Activated CD8-positive, alpha-beta memory T cell treated with anti-CD3 and anti-CD28 coated beads for 24 hours (primary cell): ENCODE results near the gene TROAP.
"Not testable (repeated sequence)": the region's sequence is repeated elsewhere in the genome, so short reads cannot be mapped to it uniquely, and the experiment has no call there.

Experiments
- DNase-seq: peaks from one replicate; pipeline ENCODE4 v3.0.0-alpha.2; 2020

Gene TROAP

DNA sequence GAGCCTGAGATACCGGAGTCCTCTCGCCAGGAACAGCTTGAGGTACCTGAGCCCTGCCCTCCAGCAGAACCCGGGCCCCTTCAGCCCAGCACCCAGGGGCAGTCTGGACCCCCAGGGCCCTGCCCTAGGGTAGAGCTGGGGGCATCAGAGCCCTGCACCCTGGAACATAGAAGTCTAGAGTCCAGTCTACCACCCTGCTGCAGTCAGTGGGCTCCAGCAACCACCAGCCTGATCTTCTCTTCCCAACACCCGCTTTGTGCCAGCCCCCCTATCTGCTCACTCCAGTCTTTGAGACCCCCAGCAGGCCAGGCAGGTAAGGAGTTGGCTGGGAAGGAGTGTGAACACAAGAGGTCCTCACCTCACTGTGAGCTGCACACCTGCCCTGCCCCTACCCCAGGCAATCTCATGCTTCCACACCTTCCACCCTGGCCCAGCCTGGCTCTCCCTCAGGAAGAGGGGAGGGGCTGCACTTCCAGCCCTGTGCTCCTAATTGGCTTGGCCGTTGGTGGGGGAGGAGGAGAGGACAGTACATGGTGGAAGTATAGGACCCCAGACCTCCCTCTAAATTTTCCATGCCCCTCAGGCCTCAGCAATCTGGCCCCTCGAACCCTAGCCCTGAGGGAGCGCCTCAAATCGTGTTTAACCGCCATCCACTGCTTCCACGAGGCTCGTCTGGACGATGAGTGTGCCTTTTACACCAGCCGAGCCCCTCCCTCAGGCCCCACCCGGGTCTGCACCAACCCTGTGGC, 7.8 kb downstream of the TROAP start:
- DNase-seq: no peak

DNA sequence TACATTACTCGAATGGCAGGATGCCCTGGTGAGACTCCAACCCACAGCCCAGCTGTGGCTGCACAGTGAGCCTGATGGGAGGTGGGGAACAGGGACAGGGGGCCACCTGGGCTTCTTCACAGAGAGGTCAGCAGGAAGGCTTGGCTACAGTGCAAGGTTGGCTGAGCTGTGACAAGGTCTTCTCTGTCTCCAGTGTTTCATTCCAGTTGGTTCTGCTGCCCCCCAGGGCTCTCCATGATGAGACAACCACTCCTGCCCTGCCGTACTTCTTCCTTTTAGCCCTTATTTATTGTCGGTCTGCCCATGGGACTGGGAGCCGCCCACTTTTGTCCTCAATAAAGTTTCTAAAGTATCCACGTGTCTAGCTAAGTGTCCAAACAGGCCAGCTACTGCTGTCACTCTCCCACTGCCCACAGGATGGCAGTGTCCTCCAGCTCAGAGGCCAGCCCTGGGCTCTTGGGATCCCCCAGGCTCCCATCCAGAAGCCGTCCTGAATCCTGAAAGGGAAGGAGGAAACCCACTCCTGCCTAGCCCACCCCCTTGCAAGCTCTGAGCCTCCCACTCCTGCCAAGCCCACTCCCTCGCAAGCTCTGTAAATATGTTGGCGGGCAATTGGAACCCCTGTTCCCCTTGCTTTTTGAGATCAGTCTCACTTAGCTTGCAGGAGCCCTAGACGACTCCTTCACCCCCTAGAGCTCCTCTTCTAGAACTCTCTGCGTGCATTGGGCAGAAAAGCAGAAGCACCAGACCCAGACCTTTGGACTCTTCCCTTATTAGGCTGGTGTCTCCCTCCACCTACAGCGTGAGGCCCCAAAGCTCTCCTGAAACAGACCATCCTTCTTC, 8.5 kb downstream of the TROAP start:
- DNase-seq: no peak

DNA sequence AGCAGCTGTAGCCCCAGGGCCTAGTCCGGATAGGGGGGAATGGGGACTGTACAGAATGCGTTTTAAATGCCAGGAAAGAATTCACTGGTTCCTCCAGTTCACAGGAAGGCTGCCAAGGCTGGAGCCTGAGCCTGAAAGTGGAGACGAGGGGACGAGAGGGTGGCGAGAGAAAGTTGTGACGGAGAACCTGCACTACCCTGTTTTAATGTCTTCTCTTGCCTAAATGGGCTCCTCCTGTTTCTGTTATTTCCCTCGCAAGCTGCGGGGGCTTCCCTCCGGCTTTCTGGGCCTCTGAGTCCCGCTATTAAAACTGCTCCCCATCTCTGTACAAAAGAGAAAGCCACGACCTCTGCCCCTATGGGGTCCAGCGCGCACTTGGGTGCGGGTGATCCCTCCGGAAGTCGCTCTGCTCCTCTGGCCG, 9.4 kb downstream of the TROAP start:
- no peak for DNase-seq

DNA sequence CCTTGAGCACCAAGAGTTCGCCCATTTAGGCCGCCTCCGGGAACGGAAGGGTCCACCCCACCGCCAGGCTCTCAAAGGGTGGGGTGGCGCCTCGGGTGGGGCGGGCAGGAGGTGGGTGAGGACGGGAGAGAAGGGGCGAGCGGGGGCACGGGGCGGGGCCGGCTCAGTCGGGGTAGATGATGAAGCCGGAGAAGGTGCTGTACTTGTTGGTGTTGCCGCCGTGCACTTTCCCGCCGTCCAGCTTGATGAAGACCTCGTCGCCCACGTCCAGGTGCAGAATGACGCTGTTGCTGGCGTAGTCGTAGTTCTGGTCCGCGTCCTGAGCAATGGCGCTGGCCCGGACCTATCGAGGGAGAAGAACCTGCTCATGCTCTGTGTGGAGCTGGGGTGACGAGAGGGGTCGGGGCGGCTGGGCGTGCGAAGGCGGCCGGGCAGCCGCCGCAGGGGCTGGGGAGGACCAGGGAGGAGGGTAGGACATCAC, 9.9 kb downstream of the TROAP start:
- DNase-seq: no peak

DNA sequence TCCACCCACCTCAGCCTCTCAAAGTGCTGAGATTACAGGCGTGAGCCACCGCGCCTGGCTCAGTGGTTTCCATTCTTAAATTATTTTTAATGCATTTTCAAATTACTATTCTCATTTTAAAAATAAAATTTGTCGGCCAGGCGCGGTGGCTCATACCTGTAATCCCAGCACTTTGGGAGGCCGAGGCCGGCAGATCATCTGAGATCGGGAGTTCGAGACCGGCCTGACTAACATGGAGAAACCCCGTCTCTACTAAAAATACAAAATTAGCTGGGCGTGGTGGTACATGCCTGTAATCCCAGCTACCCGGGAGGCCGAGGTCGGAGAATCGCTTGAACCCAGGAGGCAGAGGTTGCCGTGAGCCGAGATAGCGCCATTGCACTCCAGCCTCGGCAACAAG, 10.7 kb downstream of the TROAP start:
- not testable (repeated sequence) for DNase-seq

DNA sequence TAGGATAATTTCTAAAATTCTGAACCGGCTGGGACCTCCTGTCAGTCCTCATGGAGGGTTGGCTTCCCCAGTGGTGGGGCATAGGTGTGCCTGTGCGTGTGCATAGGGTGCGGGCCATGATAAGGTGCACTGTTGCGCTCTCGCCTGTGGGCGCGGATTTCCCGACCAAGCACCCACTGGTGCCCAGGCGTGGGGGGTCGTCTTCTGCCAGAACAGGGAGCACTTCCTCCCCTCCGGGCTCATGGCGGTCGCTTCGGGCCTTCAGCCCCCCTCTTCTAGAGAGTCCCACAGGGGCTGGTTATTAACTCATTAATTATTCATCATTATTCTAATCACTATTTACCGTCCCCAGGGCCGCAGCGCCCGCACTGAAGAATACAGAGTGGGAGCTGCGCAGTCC, 11.2 kb downstream of the TROAP start:
- no peak for DNase-seq

DNA sequence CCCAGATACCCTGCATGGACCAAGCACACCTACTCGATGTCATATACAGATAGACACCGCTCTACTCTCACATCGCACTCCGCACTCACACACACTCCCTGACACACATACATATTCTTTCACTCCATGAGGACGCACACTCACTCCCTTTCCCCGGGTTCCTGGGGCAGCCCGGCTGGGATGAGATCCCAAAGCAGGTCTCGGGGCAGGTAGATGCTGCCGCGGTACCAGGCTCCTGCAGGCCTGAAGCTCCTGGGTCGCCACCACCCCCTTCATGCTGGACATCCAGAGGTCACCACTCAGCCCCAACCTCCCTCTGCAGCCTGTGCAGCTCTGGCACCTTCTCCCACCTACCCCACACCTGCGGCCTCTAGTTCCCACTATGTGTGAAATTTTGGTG, 11.6 kb downstream of the TROAP start:
- no peak for DNase-seq

DNA sequence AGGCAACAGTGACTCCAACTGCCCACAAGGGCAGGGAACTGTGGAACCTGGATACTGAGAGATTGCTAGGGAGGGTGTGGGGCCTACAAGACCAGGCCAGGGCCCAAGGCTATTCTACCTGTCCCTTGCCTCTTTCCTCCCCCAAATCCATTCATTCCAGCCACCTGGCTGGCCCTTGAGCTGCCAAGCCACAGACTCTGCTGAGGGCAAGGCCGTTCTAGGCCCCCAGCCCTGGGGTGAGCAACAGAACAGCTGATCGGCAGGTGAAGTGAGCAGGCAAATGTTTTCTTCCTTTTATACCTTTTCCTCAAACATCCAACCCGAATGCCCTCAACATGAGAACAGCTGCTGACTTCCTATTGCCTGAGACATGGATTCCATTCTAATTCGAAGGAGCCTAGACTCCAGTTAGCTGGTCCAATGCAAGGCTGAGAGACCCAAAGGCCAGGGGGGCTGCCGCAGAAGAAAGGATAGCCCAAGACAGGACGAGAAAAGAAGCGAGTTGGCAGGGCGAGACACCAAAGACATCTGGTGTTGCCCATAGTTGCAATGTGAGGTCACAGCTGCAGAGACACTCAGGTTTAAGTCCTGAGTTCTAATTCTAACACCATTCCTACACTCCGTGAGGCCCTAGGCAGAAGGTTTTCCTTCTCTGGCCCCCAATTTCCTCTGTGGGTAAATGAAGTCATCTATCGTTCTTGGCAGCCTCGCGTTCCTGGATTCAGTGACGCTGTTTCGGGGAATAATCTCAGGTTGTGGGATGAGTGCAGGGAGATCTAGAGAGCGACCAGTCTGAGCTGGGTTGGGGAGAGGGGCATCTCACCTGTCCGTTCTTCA, 12.3 kb downstream of the TROAP start:
- DNase-seq: no peak

DNA sequence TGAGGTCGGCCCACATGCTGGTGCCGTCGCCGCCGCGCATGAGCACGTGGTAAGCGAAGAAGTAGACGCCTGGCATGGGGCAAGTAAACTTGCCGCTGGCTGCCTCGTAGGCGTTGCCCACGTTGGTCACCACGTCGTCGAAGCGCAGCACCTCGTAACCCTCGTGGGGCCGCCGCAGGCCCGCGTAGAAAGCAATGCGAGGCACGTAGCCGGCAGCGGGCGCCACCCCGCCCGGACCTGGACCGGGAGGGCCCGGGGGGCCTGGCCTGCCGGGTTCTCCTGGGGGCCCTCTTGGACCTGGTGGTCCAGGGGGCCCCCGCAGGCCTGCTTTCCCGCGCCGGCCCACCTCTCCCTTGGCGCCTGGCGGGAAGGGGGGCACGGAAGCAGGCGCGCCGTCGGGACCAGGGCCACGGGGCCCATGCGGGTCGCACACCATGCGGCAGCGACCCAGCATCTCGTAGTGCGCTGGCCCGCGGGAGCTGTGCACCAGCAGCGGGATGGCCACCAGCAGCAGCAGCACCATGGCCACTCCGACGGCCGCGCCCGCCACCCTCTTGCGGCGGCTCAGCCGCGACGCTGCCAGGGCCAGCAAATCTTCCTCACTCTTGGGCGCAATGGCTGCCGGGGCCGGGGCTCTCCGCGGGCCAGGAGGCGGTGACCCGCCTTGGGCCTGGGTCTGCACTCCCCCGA, 13.0 kb downstream of the TROAP start:
- no peak for DNase-seq

DNA sequence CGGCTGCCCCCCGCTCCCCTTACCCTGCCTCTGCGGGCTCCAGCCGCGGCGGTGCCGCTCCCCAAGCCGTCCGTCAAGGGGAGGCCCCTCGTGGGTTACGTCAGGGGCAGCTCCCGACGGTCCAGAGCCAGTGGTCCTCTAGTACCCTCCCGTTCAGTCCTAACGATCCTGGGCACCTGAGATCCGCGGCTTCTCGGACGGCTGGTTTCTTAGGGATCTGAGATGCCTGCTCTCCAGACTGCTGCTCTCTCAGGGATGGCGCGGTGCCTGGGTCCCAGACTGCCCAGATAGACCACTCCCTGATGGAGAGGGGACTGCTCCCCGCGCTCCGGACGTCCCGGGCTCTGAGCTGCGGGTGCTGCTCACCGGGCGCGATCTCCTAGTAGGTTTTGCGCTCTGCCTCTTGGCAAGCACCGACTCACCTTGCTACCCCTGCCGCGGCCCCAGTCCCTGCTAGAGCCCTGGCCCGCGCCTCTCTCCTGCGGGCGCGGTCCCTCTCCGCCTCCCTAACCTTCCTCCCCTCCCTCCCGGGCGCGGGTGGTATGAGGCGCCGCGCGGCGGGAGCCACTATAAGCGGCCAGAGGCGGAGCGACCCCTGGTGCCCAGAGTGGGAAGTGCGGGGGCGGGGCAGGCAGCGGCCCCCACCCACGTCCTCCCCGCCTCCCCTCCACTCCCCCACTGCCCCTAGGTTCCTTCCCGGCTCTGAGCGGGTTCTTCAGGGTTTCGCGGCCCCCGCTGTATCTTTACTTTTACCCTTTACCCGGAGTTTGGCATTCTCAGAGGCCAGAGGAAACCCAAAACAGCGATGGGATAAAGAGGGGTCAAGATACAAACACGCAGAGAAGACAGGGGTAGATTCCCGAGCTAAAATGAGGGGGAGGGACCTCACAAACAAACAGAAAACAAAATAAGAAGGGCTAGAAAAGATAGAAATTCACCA, 13.9 kb downstream of the TROAP start, which contains the start of gene C1QL4:
Gene C1QL4 (minus strand): TSS at position 544 of the 940 bp plus-strand sequence. CDS start 711 bp downstream, outside the sequence.
- DNase-seq: peak; percentile 96

DNA sequence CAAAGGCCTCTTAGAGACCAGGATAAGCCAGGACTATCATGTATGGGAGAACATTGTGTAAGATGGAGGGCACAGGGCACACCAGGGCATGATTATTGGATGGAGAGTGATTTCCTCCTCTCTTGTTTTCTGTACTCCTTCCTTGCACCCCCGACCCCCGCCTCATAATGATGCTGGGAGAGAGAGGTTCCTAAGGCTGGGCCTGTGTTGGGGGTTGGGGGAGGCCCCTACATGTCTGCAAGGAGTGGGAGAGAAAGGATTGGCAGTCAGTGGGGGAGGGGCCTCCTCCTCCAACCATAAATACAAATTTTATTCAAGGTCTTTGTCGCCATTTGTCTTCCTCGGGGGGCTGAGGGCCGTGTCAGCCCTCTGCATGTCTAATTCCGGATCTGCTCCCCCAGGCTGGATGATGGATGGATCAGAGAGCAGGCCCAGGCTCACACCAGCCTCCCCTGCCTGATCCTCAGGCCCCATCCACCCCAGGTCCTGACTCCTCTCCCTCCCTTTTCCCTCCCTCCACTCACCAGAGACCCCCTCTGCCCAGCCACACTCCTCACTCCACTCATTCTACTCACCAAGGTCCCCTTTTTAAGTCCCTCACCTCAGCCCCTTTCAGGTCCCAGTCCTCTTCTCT, 15.9 kb downstream of the TROAP start:
- DNase-seq: no peak

DNA sequence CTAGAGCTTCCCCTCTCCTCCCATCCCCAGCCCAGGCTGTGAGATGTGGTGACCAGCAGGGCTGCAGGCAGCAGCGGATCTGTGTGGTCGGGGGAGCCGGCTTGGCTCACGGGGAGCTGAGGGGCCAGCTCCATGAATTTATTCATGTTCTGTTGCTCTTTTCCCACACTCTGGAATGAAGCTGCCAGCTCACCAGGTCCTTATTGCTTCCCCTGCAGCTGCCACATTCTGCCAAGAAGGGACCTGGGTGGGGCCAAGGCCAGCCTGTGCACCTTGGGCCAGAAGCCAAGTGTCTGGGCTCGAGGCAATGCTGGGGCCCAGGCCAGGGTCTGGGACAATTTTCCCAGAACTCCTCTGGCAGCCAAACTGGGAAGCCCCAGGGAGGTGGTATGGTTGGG, 16.4 kb downstream of the TROAP start:
- no peak for DNase-seq

DNA sequence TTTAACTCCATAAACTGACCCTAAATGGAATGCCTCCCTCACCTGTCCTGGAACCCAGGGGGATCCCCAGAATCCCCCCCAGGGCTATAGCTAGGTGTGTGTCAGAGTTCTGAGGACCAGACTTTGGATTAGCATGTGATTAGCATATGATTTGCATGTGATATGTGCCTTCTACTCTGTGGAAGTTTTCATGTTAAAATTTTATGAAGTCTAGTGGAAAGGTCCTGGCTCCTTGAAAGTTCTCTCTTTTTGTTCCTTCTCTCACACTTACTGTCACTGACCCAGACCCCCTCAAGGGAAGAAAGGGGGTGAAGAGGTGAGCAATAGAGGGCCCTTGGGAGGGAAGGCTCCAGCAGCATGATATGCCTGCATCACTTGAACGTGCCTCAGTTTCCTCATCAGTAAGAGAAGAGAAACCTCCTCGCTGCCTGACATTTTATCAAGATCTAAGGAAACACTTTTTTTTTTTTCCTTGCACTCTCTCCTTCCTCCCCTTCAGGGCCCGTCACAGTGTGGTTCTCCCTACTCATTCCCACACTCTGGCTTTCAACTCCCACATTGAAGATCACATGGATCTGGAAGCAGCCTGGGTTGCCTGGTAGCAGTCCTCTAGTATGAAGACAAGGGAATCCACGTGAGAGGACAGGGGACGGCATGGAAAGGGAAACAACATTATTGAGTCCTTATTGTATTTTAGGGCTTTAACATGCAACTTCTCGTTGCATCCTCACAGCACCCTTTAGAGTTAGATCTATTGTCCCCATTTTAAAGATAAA, 17.2 kb downstream of the TROAP start:
- DNase-seq: no peak

DNA sequence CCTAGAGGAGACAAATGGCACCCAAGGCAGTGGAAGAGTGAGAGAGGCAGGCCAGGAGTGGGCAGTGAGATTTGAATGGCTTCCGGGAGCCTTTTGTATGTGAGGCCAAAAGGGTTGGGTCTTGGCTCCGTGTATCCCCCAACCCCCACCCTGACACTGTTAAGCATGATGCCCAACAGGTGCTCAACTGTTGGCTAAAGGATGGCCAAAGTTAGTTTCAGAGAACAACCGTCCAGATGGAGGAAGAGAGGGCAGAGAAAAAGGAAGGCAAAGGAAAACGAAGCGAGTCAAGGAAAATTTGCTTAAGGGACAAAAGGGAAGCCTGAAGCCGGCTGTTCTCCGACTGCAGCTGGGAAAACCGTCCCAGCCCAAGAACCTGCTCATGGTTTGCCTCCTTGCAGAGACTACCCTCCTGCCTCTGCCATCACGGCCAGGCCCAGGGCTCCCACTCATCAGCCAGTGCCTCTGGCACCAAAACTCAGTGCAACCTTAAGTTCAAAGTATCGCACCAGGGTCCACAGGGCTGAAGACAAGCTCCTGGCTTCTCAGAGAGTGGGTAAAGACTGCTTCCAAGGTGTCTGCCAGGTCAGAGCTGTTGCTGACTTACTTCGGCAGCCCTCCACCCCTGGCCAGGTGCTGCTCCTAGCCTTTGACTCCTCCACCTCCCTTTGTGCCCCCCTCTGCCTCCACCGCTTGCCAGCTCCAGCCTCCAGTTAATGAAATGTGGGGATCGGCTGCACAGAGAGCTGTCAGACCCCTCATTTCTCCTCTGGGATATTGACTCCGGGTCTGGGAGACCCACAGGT, 18.1 kb downstream of the TROAP start:
- DNase-seq: no peak

DNA sequence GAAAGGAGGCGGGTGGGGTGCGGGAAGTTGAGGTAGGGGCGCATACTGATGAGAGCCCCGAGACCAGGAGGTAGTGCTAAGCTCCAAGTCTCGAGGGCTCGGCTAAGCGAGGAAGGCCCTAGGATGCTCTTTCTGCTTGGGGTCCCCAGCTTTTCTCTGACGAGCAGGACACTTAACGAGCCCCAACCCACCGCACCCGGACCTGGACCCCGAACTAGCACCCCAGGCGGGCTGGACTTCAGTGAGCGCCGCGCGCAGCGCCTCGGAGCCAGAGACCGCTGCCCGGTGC, 18.7 kb downstream of the TROAP start:
- DNase-seq: no peak

DNA sequence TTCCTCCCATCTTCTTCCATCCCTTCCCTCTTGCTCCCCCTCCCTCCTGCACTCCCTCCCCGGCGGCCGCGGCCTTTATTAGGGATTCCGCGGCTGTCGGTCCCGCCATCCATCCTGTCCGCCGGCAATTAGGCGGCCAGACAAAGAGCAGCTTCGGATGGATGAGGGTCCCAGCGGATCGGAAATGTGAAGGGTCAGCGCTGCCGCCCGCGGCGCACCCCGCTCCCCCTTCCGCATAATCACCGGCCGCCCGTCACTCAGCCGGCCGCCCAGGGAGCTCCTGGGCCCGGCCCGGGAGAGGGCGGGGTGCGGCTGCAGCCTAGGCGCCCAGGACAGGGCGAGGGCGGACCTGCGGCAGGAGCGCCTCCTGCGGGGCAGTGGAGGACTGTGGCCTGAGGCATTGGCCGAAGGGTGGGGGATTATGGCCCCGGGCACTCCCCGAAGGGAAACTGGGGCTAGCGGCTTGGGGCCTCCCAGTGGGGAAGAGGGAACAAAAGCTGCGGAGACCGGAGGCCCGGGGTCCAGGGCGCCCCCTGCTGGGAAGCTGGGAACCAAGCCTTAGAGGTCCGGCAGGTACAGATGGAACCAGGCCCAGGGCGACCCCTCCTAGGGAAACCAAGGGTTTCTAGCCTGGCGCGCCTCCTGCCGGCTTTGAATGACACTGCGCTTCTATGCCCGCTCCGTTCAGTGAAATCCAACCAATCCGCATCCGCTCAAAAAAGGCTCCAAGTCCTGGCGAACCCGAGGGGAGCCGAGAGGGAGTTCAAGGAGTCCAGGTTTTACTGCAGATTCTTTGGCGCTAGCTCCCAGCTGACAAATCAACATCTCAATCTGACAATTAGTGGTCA, 19.2 kb downstream of the TROAP start:
- peak; percentile 92 for DNase-seq

DNA sequence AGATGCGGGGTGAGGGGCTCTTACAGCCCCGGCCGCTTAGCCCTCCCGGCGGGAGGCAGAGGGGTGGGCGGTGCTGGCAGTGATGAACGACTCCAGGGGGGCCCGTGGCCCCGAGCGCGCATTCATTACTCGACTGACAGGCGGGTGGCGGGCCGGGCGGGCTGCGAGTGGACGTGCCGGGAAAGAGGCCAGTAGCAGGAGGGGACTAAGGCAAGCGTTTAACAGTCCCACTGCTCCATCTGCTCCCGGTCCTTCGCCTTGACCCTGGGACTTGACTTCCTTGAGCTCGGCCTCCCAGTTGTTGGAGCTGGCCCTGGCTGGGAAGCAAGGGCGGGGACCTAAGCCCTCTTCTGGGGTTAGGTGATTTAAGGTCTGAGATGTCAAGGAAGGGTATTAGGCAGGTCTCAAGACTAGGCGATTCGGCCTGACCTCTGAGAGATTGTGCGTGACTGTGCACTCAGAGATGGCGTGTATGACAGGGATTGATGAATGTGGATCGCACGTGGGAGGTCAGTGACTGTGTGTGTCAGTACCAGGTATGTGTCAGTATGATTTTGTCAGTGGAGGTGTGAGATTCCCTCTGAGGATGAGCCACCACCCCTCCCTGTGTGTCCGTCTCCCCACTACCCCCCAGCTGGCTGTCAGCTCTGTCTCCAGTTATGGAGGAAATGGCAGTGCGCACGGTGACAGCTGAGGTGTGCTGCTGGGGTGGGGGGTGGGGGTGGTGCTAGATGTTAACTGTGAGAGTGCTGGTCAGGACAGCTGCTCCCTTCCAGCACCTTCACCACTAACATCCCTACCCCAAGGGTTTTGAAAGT, 20.1 kb downstream of the TROAP start:
- peak; percentile 73 for DNase-seq
